ENCODE data around the gene MED27. TPM values are rescaled to one million over a fixed set of nuclear protein-coding genes. Genes with fewer than 3 reads are reported as not detected.

The MED27 gene
- total and polyA plus RNA-seq, 9 of the 15 experiments (the other 6 are each of a cell fraction or from before 2014, with no cell fraction given), result 24.4 to 91.0 (median 36.1) TPM

DNA sequence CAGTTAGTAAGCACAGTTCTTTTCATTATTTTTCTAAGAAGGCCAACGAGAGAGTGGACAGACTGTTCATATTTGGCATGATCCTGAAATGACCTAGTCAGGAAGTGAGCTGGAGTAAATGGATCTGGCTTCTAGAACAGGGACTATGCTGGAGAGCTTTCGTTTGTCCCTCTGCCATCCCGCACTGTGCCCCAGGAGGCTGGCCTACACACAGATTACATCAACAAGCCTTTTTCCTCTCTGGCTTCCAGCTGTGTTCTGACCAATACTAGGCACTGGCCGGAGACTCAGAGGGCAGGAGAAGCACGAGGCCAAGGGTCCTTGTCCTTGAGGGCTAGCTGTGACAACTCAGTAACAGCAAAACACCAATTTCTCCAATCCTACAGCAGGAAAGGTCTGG is 127.8 kb downstream of the MED27 start:
- ChIA-PET POLR2A (interaction anchor here (0.7 kb wide), 1 partner anchor 88 kb away, joined by 3 read pairs; no protein-coding TSS in a partner anchor), CTCF (ENCODE audit: low intra/inter-chr PET ratio) (no interaction called here)
- Histone ChIP-seq H3K4me1 (replicated peaks in 1 of 2; ENCODE audit: control insufficient read depth in 2 of 2, insufficient read depth in 2 of 2, low read length in 2 of 2) (no peaks in the 10 kb centered on the region), H3K36me3 (ENCODE audit: control insufficient read depth, insufficient read depth, low read length) (no peaks in the 10 kb centered on the region; the same call in 2 of the 3 replicates), H3K9me3 (replicated peaks; ENCODE audit: control insufficient read depth, insufficient read depth, low read depth, low read length) (no peaks in the 10 kb centered on the region), H3K9me1 (ENCODE audit: control insufficient read depth, insufficient read depth, low read length) (no peaks in the 10 kb centered on the region), H3K9ac (ENCODE audit: insufficient read depth in 1 of 2, low read depth in 2 of 2, low read length in 2 of 2) (no peak overlapping the region), H2AFZ (ENCODE audit: low read depth, low read length) (no peak overlapping the region), H3K4me2 (ENCODE audit: insufficient read depth, low read length) (no peak overlapping the region), H3K27ac (ENCODE audit: extremely low read depth, low read depth, low read length) (no peak overlapping the region), H3K79me2 (ENCODE audit: control insufficient read depth, insufficient read depth, low read length) (no peaks in the 10 kb centered on the region), H3K4me3 (no peak overlapping the region), H4K20me1 (replicated peaks; ENCODE audit: control insufficient read depth, insufficient read depth, low read length) (no peaks in the 10 kb centered on the region), H3K27me3 (ENCODE audit: control insufficient read depth in 2 of 2, insufficient read depth in 2 of 2, low read length in 2 of 2) (no peaks in the 10 kb centered on the region)
- WGBS (ENCODE audit: insufficient coverage, low coverage, missing lambda C conversion rate), result 44% methylated on average over 5 of the region's 5 CpGs
- FAIRE-seq (no peak), ATAC-seq (no peak), DNase-seq (ENCODE audit: extremely low read depth in 1 of 4, low spot score in 3 of 4) (no peak)
- intact Hi-C loops (cut with micrococcal nuclease), result no loop called here
- in situ Hi-C loops (cut with MboI), result no loop called here
- no TSS peak for BruUV-seq (replicated peaks)
- TF ChIP-seq, protein P1, sequence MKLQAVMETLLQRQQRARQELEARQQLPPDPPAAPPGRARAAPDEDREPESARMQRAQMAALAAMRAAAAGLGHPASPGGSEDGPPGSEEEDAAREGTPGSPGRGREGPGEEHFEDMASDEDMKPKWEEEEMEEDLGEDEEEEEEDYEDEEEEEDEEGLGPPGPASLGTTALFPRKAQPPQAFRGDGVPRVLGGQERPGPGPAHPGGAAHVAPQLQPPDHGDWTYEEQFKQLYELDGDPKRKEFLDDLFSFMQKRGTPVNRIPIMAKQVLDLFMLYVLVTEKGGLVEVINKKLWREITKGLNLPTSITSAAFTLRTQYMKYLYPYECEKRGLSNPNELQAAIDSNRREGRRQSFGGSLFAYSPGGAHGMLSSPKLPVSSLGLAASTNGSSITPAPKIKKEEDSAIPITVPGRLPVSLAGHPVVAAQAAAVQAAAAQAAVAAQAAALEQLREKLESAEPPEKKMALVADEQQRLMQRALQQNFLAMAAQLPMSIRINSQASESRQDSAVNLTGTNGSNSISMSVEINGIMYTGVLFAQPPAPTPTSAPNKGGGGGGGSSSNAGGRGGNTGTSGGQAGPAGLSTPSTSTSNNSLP (IDR thresholded peaks at IDR 0.05; ENCODE audit: borderline replicate concordance, low read depth, low read length), result no peak
- TF ChIP-seq, protein P2, sequence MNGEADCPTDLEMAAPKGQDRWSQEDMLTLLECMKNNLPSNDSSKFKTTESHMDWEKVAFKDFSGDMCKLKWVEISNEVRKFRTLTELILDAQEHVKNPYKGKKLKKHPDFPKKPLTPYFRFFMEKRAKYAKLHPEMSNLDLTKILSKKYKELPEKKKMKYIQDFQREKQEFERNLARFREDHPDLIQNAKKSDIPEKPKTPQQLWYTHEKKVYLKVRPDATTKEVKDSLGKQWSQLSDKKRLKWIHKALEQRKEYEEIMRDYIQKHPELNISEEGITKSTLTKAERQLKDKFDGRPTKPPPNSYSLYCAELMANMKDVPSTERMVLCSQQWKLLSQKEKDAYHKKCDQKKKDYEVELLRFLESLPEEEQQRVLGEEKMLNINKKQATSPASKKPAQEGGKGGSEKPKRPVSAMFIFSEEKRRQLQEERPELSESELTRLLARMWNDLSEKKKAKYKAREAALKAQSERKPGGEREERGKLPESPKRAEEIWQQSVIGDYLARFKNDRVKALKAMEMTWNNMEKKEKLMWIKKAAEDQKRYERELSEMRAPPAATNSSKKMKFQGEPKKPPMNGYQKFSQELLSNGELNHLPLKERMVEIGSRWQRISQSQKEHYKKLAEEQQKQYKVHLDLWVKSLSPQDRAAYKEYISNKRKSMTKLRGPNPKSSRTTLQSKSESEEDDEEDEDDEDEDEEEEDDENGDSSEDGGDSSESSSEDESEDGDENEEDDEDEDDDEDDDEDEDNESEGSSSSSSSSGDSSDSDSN (IDR thresholded peaks at IDR 0.05; ENCODE audit: borderline replicate concordance in 1 of 2, low read depth in 2 of 2, low read length in 2 of 2), result no peak
- TF ChIP-seq DACH1 (IDR thresholded peaks at IDR 0.05; ENCODE audit: partially characterized antibody) (no peak), KDM1A (IDR thresholded peaks at IDR 0.05) (no peak), ZFP36 (IDR thresholded peaks at IDR 0.05; ENCODE audit: low read depth, low read length, partially characterized antibody) (no peak), ARID2 (IDR thresholded peaks at IDR 0.05) (no peak)
- TF ChIP-seq, protein P3, sequence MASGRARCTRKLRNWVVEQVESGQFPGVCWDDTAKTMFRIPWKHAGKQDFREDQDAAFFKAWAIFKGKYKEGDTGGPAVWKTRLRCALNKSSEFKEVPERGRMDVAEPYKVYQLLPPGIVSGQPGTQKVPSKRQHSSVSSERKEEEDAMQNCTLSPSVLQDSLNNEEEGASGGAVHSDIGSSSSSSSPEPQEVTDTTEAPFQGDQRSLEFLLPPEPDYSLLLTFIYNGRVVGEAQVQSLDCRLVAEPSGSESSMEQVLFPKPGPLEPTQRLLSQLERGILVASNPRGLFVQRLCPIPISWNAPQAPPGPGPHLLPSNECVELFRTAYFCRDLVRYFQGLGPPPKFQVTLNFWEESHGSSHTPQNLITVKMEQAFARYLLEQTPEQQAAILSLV (tag; IDR thresholded peaks at IDR 0.05), result no peak

Measured in K562 (cell line).